Immature natural killer cell (primary cell): ENCODE results near the gene IKZF2. TPM values are rescaled to one million over a fixed set of nuclear protein-coding genes. Genes with fewer than 3 reads are reported as not detected.

Experiments
- DNase-seq, 3 donors: peaks; one replicate each; pipeline ENCODE4 v3.0.0; 2022; ENCODE audit warnings: mixed read lengths in 1 of 3
- H3K27ac Mint-ChIP-seq, 6 donors: one replicate each; pipeline ENCODE4 v1.8.0; 2020; ENCODE audit warnings: mixed read lengths in 6 of 6, mild to moderate bottlenecking in 5 of 6, inconsistent platforms in 4 of 6, moderate library complexity in 3 of 6
- H3K27me3 Mint-ChIP-seq, 3 donors: one replicate each; pipeline ENCODE4 v1.8.0; 2020 to 2021; ENCODE audit warnings: low read depth in 3 of 3, mild to moderate bottlenecking in 3 of 3, mixed read lengths in 3 of 3, moderate library complexity in 3 of 3, inconsistent platforms in 1 of 3
- H3K36me3 Mint-ChIP-seq, 3 donors: one replicate each; pipeline ENCODE4 v1.8.0; 2020; ENCODE audit warnings: mixed read lengths in 3 of 3, inconsistent platforms in 2 of 3, mild to moderate bottlenecking in 2 of 3
- H3K4me1 Mint-ChIP-seq, 2 donors: one replicate each; pipeline ENCODE4 v1.8.0; 2020; ENCODE audit warnings: inconsistent platforms in 2 of 2, mild to moderate bottlenecking in 2 of 2, mixed read lengths in 2 of 2, moderate library complexity in 1 of 2
- H3K4me3 Mint-ChIP-seq, 5 donors: one replicate each; pipeline ENCODE4 v1.8.0; 2020; ENCODE audit warnings: mild to moderate bottlenecking in 5 of 5, mixed read lengths in 5 of 5, inconsistent platforms in 3 of 5, moderate library complexity in 3 of 5
- H3K9me3 Mint-ChIP-seq, 6 donors: one replicate each; pipeline ENCODE4 v1.8.0; 2020; ENCODE audit warnings: mild to moderate bottlenecking in 6 of 6, mixed read lengths in 6 of 6, inconsistent platforms in 4 of 6, moderate library complexity in 3 of 6
- polyA plus RNA-seq, 3 donors: library from polyadenylated mRNA; unstranded; fragments of 300-500 nt; fragmentation: Illumina TruSeq; gene quantifications; one replicate each; pipeline ENCODE4 v1.2.3, GENCODE V29; 2021

IKZF2 gene
- polyA plus RNA-seq, 3 donors from 2014 or later: 3.6 to 13.6 (median 8.0) TPM

DNA sequence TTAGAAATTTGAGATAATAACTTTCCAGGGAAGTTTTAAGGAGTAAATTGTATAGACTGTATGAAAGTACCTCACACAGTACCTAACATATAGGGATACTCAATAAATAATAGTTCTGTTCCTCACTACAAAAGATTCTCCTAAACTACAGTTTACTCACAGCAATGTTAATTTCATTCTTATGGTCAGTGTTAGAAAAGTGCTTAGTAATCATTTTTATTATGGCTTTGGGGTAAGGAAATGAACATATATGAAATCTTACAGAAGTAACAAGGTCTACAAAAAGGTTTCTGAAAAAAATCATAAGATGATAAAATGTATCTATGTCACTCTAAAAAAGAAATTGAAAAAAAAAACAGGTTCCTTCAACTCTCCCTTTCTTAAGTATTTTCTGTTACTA lies 67.2 kb downstream of the IKZF2 start:
- DNase-seq: no peak
- H3K27me3 Mint-ChIP-seq: no peaks in the 10 kb centered on the region
- H3K36me3 Mint-ChIP-seq: peaks cover 4 to 12% (median 8%) of the 10 kb centered on the region in 3 donors
- H3K4me1 Mint-ChIP-seq: peaks cover 61 to 92% of the 10 kb centered on the region in 2 donors
- peak overlapping the region in 2 of 6 donors; percentile 29 to 58 for H3K27ac Mint-ChIP-seq
- H3K9me3 Mint-ChIP-seq: peaks cover 0 to 3% (median 0%) of the 10 kb centered on the region in 6 donors
- H3K4me3 Mint-ChIP-seq: no peak overlapping the region

DNA sequence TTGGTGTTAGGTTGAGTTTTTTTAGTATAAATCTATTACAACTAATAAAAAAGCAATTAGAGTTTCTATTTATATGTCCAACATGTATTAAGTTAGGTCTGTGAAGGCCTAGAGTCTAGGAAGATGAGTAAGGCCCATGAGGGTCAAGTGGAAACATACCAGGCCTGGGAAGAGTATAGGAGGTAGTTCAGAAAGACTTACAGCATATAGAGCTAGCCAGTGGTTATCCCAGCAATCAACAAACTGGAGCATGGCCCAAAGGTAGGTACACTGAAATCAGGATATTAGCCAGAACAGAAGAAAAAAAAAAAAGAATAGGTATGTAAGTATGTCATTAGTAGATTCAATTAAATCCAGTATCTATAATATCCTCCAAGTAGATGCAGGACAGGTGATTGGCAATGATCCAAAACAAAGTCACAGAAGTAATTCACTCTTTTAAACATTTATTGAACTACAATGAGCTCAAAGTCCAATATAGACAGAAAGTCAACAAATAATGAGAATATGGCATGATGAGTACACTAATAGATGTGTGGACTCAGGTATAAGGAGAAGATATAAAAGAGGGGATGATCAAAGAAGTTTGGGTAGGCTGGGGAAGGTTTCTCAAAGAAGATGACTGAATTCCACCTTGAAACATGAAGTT lies 70.3 kb downstream of the IKZF2 start:
- Mint-ChIP-seq H3K4me1 (peaks cover 49 to 79% of the 10 kb centered on the region in 2 donors), H3K9me3 (no peaks in the 10 kb centered on the region), H3K36me3 (peaks cover 0 to 14% (median 13%) of the 10 kb centered on the region in 3 donors), H3K27me3 (no peaks in the 10 kb centered on the region), H3K27ac (peak overlapping the region in 2 of 6 donors; percentile 3 to 10), H3K4me3 (no peak overlapping the region)
- no peak for DNase-seq

DNA sequence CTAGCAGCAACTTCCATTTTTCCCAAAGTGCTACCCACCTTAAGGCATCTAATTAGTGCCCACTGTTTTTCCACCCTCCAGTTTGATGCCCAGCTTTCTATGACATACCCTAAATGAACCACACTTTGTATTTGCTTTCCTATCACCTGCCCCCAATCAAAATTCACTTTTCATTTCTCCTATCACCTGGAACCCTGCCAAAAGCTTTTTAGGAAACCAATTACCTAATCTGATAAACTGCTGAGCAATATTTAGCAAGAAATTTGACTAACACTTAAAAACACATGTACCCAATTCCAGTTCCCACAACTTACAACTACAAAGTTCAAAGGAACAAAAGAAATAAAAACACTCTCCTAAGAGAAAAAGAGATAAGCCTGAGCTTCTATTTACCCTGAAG lies 71.7 kb downstream of the IKZF2 start:
- no peaks in the 10 kb centered on the region for H3K27me3 Mint-ChIP-seq
- DNase-seq: no peak
- H3K36me3 Mint-ChIP-seq: peaks cover 0 to 17% (median 14%) of the 10 kb centered on the region in 3 donors
- H3K4me1 Mint-ChIP-seq: peaks cover 39 to 72% of the 10 kb centered on the region in 2 donors
- H3K27ac Mint-ChIP-seq: peak overlapping the region in 2 of 6 donors; percentile 24 to 67
- peak overlapping the region in 1 of 5 donors; percentile 25 for H3K4me3 Mint-ChIP-seq
- no peaks in the 10 kb centered on the region for H3K9me3 Mint-ChIP-seq

DNA sequence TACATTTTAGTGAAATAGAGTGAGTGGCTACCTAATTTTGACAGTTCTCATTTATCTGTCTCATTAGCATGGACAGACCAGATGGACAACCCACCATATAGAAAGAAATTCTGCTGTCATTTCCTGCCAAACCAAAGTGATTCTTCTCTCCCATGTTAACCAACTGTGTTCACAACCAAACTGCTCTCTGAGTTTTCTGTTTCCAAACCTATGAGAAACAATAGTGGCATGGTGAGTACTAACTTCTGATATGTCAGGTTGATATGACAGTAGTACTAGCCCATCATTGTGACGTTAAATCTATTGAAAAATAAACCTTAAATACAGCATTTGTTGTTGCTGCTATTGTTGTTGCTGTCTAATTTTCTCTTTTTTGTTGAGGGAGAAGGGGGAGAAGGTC lies 72.7 kb downstream of the IKZF2 start:
- H3K9me3 Mint-ChIP-seq: no peaks in the 10 kb centered on the region
- H3K27ac Mint-ChIP-seq: peak overlapping the region in 5 of 6 donors; percentile 14 to 73 (median 49)
- no peaks in the 10 kb centered on the region for H3K27me3 Mint-ChIP-seq
- H3K4me3 Mint-ChIP-seq: peak overlapping the region in 2 of 5 donors; percentile 27 to 31
- H3K36me3 Mint-ChIP-seq: peaks cover 0 to 17% (median 11%) of the 10 kb centered on the region in 3 donors
- H3K4me1 Mint-ChIP-seq: peaks cover 36 to 68% of the 10 kb centered on the region in 2 donors
- no peak for DNase-seq

DNA sequence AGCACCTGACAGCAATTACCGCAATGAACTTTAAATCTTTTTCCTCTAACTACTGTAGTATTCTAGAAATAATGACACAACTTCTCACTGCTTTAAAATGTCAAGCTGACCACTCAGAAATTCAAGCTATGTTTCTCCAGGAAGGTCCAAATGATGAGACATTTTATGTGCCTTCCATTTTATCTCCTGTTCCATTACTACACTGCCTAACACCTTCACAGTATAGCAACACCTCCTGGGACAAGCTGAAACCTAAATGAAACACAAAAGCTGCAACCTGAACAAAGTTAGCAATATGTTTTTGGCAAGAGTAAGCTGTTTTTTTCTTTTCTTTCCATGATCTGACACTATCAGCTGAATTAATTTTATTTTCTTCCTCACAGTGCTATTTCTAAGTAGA lies 81.9 kb downstream of the IKZF2 start:
- DNase-seq: peak in 2 of 3 donors; percentile 6 to 12
- Mint-ChIP-seq H3K4me1 (peaks cover 61 to 98% of the 10 kb centered on the region in 2 donors), H3K4me3 (peak overlapping the region; percentile 4 to 42 (median 17)), H3K9me3 (no peaks in the 10 kb centered on the region), H3K36me3 (no peaks in the 10 kb centered on the region), H3K27me3 (no peaks in the 10 kb centered on the region), H3K27ac (peak overlapping the region; percentile 8 to 74 (median 56))

DNA sequence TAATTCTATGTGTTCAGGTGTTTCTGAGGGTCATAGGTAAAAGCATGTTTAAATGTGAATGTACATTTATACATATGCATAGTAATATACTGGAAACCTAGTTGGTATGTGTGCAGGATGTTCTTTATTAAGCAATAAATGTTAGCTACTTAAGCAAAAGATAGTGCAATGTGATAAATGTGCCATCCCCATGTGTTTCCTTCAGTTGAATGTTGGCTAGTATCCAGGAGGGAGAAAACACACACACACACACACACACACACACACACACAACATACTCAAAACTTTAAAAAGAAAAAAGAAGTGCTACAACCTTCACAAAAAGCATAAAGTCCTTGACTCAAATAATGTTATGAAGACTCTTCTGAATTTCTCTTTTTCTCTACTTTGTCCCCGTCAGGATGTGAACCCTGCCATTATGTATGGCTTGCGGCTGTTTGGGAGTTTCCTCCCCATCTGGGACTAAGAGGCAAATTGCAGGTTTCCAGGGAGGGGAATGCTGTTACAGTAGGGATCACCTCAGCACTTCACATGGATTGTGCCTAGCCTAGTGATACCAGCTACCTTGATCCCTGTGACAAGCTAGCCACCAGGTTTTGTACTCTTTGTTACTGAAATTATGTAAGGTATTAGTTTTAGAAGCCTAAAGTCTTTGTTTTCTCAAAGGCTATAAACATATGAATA lies 82.6 kb downstream of the IKZF2 start:
- H3K36me3 Mint-ChIP-seq: no peaks in the 10 kb centered on the region
- H3K27ac Mint-ChIP-seq: peak overlapping the region in 1 of 6 donors; percentile 60
- no peaks in the 10 kb centered on the region for H3K9me3 Mint-ChIP-seq
- no peak for DNase-seq
- H3K4me3 Mint-ChIP-seq: peak overlapping the region in 1 of 5 donors; percentile 22
- no peaks in the 10 kb centered on the region for H3K27me3 Mint-ChIP-seq
- peaks cover 67 to 100% of the 10 kb centered on the region in 2 donors for H3K4me1 Mint-ChIP-seq

DNA sequence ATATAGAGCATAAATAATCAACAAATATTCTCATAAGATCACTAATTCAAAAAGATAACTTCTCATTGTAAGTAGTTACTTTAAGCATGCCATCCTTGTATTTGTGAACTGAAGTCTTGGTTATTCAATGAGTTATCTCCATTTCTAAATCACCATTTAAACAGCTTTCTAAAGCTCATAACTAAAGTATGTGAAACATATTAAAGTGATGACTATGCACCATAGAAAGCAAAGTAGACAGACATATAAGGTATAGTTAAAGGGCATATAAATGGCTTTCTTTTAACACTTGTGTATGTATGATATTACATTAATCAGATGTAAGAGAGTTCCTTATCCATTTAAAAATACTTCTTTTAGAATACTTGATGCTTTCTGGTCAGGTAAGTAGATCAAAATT lies 83.5 kb downstream of the IKZF2 start:
- Mint-ChIP-seq H3K4me1 (peaks cover 74 to 100% of the 10 kb centered on the region in 2 donors), H3K9me3 (no peaks in the 10 kb centered on the region), H3K36me3 (no peaks in the 10 kb centered on the region), H3K27me3 (no peaks in the 10 kb centered on the region), H3K27ac (peak overlapping the region in 1 of 6 donors; percentile 40), H3K4me3 (no peak overlapping the region)
- no peak for DNase-seq

DNA sequence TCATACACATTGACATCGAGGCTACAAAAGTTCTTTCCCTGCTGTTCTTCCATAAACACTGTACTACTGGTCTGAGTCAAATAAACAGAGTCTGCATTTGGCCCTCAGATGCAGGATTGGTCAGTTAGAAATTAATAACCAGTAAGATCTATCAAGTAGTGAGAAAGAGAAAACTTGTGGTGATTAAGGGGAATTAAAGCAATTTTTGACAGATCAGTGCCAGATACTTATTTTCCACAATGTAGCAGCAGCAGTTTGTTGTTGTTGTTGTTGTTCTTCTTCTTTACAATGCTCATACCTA lies 85.0 kb downstream of the IKZF2 start:
- no peaks in the 10 kb centered on the region for H3K27me3 Mint-ChIP-seq
- H3K27ac Mint-ChIP-seq: peak overlapping the region in 5 of 6 donors; percentile 22 to 88 (median 75)
- H3K4me3 Mint-ChIP-seq: peak overlapping the region; percentile 73 to 86 (median 81)
- H3K36me3 Mint-ChIP-seq: no peaks in the 10 kb centered on the region
- no peak for DNase-seq
- H3K4me1 Mint-ChIP-seq: peaks cover 71 to 96% of the 10 kb centered on the region in 2 donors
- H3K9me3 Mint-ChIP-seq: no peaks in the 10 kb centered on the region

DNA sequence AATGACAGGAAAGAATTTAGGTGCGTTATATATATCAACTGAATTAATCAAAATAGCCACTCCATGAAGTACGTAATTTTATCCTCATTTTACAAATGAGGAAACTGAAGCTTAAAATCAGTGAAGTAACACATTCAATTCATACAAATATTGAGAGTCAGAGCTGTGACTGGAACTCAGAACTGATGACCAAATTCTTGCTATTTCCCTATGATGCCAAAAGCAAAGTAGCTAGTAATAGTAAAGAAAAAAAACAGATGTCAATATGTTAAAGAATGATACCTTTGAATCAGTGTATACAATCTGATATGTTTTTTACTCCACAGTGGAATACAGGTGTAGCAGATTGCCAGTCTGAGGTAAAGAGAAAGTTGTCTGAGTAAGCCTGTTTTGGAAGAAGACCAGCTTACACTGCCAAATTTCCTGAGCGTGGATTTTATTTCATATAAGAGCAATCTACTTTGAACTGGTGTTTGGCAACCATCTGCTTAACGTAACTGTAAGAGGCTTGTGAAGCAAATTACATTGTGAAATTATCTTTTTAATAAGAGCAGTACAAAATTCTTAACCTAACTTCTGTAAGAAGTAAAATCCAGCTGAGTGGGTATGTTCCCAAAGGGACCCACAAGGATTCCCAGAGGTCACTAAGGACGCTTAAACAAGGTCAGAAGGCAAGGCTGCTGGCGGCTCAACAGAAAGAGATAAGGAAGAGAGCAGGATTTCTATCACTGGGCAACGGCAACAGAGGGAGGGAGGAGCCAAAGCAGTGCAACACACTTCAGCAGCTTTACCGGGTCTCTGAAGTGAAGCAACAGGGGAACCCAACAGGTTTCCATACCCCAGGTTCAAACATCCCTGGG lies 85.6 kb downstream of the IKZF2 start:
- peak in 2 of 3 donors; percentile 16 to 18 for DNase-seq
- Mint-ChIP-seq H3K9me3 (no peaks in the 10 kb centered on the region), H3K4me3 (peak overlapping the region; percentile 73 to 86 (median 81)), H3K27me3 (no peaks in the 10 kb centered on the region), H3K4me1 (peaks cover 71 to 96% of the 10 kb centered on the region in 2 donors), H3K27ac (peak overlapping the region; percentile 4 to 88 (median 73)), H3K36me3 (no peaks in the 10 kb centered on the region)

DNA sequence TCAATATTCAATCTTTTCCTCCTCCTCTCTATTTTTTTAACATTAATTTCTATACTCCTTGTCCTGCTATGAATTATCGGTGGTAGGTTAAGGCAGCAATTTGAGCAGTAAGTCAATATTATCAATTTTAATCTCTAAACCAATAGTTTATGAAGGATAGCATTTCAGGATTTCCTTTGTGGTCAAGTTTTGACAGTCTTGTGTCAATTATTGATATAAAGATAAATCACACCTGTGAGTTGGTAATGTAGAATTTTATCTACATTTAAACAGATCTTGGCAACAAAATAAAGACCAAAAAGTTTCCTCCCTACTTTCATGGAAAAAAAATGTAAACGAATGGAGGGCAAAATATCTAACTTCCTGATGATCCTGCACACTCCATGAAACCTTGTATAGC lies 87.3 kb downstream of the IKZF2 start:
- Mint-ChIP-seq H3K36me3 (peaks cover 0 to 1% (median 0%) of the 10 kb centered on the region in 3 donors), H3K9me3 (no peaks in the 10 kb centered on the region), H3K4me3 (peak overlapping the region in 4 of 5 donors; percentile 18 to 36 (median 27)), H3K4me1 (peaks cover 57 to 87% of the 10 kb centered on the region in 2 donors), H3K27ac (peak overlapping the region in 3 of 6 donors; percentile 7 to 55 (median 20)), H3K27me3 (no peaks in the 10 kb centered on the region)
- no peak for DNase-seq

DNA sequence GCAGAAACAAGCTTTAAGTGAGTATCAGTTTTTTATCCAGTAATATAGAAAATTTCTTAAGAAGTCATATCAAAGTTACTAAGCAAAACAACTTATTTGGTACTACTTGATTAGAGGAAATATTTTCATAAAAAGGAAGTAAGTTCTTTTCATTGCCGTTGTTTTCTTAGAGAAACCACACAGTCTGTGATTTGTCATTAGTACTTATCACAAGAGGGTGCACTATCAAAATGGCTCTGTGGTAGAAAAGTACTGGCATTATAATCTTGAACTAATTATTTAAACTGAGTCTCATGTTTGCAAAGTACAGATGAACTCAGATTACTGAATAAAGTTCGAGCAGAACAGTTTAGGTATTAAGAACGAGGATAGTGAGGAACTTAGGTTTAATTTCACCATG lies 93.4 kb downstream of the IKZF2 start:
- Mint-ChIP-seq H3K9me3 (no peaks in the 10 kb centered on the region), H3K27ac (peak overlapping the region in 5 of 6 donors; percentile 32 to 84 (median 77)), H3K36me3 (peaks cover 3 to 20% (median 20%) of the 10 kb centered on the region in 3 donors), H3K4me1 (peaks cover 31 to 59% of the 10 kb centered on the region in 2 donors), H3K27me3 (no peaks in the 10 kb centered on the region), H3K4me3 (peak overlapping the region; percentile 28 to 65 (median 59))
- DNase-seq: no peak

DNA sequence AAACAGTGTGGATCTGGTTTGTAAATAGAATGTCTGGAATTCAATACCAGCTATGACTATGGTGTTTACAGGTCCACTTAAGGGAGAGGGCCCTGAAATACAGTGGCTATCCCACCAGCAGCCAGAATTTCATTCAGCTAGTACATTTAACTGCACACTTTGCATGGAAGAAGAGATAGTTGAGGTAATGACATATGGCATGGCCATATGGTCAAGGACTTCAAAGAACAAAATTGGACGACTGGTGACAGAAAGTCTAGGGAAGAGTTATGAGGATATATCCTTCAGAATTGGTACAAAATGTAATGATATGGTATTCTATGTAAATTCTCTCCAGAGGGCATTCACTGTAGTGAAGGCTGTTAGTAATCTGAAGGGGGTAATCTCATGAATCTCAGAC lies 105.0 kb downstream of the IKZF2 start:
- DNase-seq: no peak
- Mint-ChIP-seq H3K27ac (peak overlapping the region in 2 of 6 donors; percentile 20 to 32), H3K36me3 (peaks cover 36 to 75% (median 54%) of the 10 kb centered on the region in 3 donors), H3K4me3 (no peak overlapping the region), H3K9me3 (no peaks in the 10 kb centered on the region), H3K4me1 (peaks cover 20 to 76% of the 10 kb centered on the region in 2 donors), H3K27me3 (peaks cover 0 to 2% (median 0%) of the 10 kb centered on the region in 3 donors)

DNA sequence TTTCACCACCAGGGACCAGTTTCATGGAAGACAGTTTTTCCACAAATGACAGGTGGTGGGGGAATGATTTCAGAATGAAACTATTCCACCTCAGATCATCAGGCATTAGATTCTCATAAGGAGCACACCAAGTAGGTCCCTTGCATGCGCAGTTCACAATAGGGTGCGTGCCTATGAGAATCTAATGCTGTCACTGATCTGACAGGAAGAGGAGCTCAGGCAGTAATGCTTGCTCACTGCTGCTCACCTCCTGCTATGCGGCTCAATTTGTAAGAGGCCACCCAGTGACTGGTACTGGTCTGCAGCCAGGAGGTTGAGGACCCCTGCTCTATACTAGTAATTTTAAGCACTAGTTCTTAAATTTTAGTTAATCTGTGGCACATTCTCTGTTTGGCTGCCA lies 107.8 kb downstream of the IKZF2 start:
- H3K4me3 Mint-ChIP-seq: no peak overlapping the region
- H3K9me3 Mint-ChIP-seq: no peaks in the 10 kb centered on the region
- no peak for DNase-seq
- H3K27me3 Mint-ChIP-seq: peaks cover 0 to 6% (median 0%) of the 10 kb centered on the region in 3 donors
- H3K4me1 Mint-ChIP-seq: peaks cover 26 to 72% of the 10 kb centered on the region in 2 donors
- H3K27ac Mint-ChIP-seq: peak overlapping the region in 3 of 6 donors; percentile 43 to 71 (median 68)
- peaks cover 30 to 64% (median 43%) of the 10 kb centered on the region in 3 donors for H3K36me3 Mint-ChIP-seq
